ENCODE data around the gene BICC1.

GRCh38 chr10:58838561-58839208, 326.0 kb downstream of the BICC1 start:
- TF ChIP-seq CTCF (IDR thresholded peaks at IDR 0.05 in 4 of 5, conservative IDR thresholded peaks at IDR 0.05 in 1 of 5) (no peak), POLR2A (IDR thresholded peaks at IDR 0.05) (no peak)
